GM12878 (cell line): ENCODE measurements around the gene SYNE4. TPM values are rescaled to one million over a fixed set of nuclear protein-coding genes. Genes with fewer than 3 reads are reported as not detected.

Experiments
- ATAC-seq: fragments of 200-7000 bp; cut with Tn5 transposase; 3 replicates; pipeline ENCODE4 v1.9.1; 2020; ENCODE audit warnings: mild to moderate bottlenecking, moderate library complexity
- BruUV-seq: library from RNA; stranded (reverse); fragments of 400-500 nt; replicated peaks from 2 replicates; lab custom pipeline; 2021; lab: Mats Ljungman, UMichigan
- CTCF ChIA-PET: fragments of 300-600 bp; sonication (Branson Sonifier 250); formaldehyde crosslinking; extraction: SDS; loops from one replicate; lab custom pipeline; 2021; ENCODE audit warnings: inconsistent platforms; lab: Yijun Ruan, JAX
- POLR2A ChIA-PET: fragments of 350-600 bp; formaldehyde crosslinking; extraction: SDS; loops from one replicate; lab custom pipeline; 2021; ENCODE audit warnings: inconsistent platforms; lab: Charles Lee
- RAD21 ChIA-PET: fragments of 300-600 bp; sonication (Branson Sonifier 250); formaldehyde crosslinking; loops from one replicate; lab custom pipeline; 2023; ENCODE audit warnings: antibody characterized with exemption; ENCODE audit not compliant: unreplicated experiment; lab: Charles Lee
- SMC1A ChIA-PET: fragments of 300-600 bp; sonication (Branson Sonifier 250); formaldehyde crosslinking; loops from one replicate; lab custom pipeline; 2023; ENCODE audit not compliant: unreplicated experiment, uncharacterized antibody; lab: Charles Lee
- DNase-seq: peaks from one replicate; pipeline ENCODE4 v3.0.0-alpha.2; 2011; ENCODE audit warnings: low read depth, low spot score
- FAIRE-seq: peaks from 3 replicates; lab custom pipeline; 2011; peaks lifted over from hg19 to GRCh38; lab: Jason Lieb, UNC
- H2AFZ ChIP-seq: 2 replicates; pipeline ENCODE4 v1.6.0; 2011; ENCODE audit warnings: low read depth, low read length, control low read depth; ENCODE audit not compliant: control insufficient read depth
- H3K27ac ChIP-seq: 2 replicates; pipeline ENCODE4 v1.5.1; 2011; ENCODE audit warnings: control low read depth; ENCODE audit not compliant: control insufficient read depth, insufficient read depth
- H3K27me3 ChIP-seq, 2 experiments: replicated peaks in 1 of 2; 2 replicates each; pipeline versions ENCODE4 v1.6.0 to v1.6.1; 2011; ENCODE audit warnings: low read length in 1 of 2; ENCODE audit not compliant: control insufficient read depth in 2 of 2, insufficient read depth in 2 of 2
- H3K36me3 ChIP-seq, 2 experiments: 2 replicates each; pipeline ENCODE4 v1.5.1; 2011; ENCODE audit warnings: low read length in 1 of 2; ENCODE audit not compliant: control insufficient read depth in 2 of 2, insufficient read depth in 2 of 2
- H3K4me1 ChIP-seq: 2 replicates; pipeline ENCODE4 v1.6.1; 2011; ENCODE audit warnings: mild to moderate bottlenecking, low read length, moderate library complexity, mixed read lengths; ENCODE audit not compliant: control insufficient read depth, insufficient read depth
- H3K4me2 ChIP-seq: 2 replicates; pipeline ENCODE4 v1.6.0; 2011; ENCODE audit warnings: control low read depth; ENCODE audit not compliant: control insufficient read depth, insufficient read depth
- H3K4me3 ChIP-seq: fragments of 200-600 bp; sonication (generic); 2 replicates; pipeline ENCODE4 v1.5.1; 2016
- H3K79me2 ChIP-seq: 2 replicates; pipeline ENCODE4 v1.6.0; 2011; ENCODE audit warnings: low read length; ENCODE audit not compliant: control insufficient read depth, insufficient read depth
- H3K9ac ChIP-seq: 2 replicates; pipeline ENCODE4 v1.8.0; 2011; ENCODE audit warnings: low read length, control low read depth, mixed read lengths; ENCODE audit not compliant: control insufficient read depth, insufficient read depth
- H3K9me3 ChIP-seq: replicated peaks from 3 replicates; pipeline ENCODE4 v1.5.1; 2011; ENCODE audit warnings: mild to moderate bottlenecking, low read length; ENCODE audit not compliant: control insufficient read depth, insufficient read depth
- H4K20me1 ChIP-seq: 2 replicates; pipeline ENCODE4 v1.6.0; 2011; ENCODE audit not compliant: control insufficient read depth, insufficient read depth
- BCL11A ChIP-seq: IDR thresholded peaks from 2 replicates; pipeline ENCODE4 v1.6.1; 2011; ENCODE audit warnings: low read depth, low read length
- IKZF2 ChIP-seq, 2 experiments: fragments of 450-650 bp; IDR thresholded peaks; 2 replicates each; pipeline ENCODE4 v1.6.1; 2017; ENCODE audit warnings: mild to moderate bottlenecking in 2 of 2, moderate library complexity in 2 of 2
- MTA2 ChIP-seq: fragments of 450-650 bp; IDR thresholded peaks from 2 replicates; pipeline ENCODE4 v1.6.1; 2016; ENCODE audit warnings: low read depth, mild to moderate bottlenecking, moderate library complexity
- TCF7 ChIP-seq: IDR thresholded peaks from 2 replicates; pipeline ENCODE4 v1.6.1; 2014; ENCODE audit warnings: antibody characterized with exemption, borderline replicate concordance
- WGBS: methylation state at CpG from one replicate; pipeline ENCODE4 v1.1.6; 2016; ENCODE audit warnings: low lambda C conversion rate; ENCODE audit not compliant: insufficient replicate concordance, insufficient coverage; ENCODE audit errors: missing lambda C conversion rate; 5-methylcytosine and 5-hydroxymethylcytosine counted together
- in situ Hi-C: fragments of 300-500 bp; cut with MboI; formaldehyde crosslinking; loops from 9 replicates; pipeline ENCODE4 v1.14.3; 2018; ENCODE audit warnings: mixed read lengths
- intact Hi-C: fragments of 100-400 bp; cut with micrococcal nuclease; formaldehyde crosslinking; loops from one replicate; pipeline ENCODE4 v1.14.2; 2022; ENCODE audit not compliant: unreplicated experiment
- polyA plus RNA-seq, 11 experiments: library from polyadenylated mRNA; depleted of rRNA in 4 of 11; unstranded in 6 of 11; stranded (reverse) in 5 of 11; fragments of >200 nt; fragmentation: Nextera tagmentation in 4 of 11; fragmentation: Illumina TruSeq in 1 of 11; extraction: Ambion mirVana in 4 of 11; extraction: Trizol in 1 of 11; gene quantifications; 1 replicate in 1 of 11; 2 replicates in 10 of 11; pipeline versions ENCODE4 v1.2.1 to v1.2.3, GENCODE V29; 2011 to 2016; ENCODE audit warnings: inconsistent platforms in 2 of 11, missing spikeins in 2 of 11, low read depth in 1 of 11
- total RNA-seq, 4 experiments: library from RNA; depleted of rRNA in 3 of 4; stranded (reverse); fragments of >200 nt in 3 of 4; fragmentation: Illumina TruSeq in 1 of 4; extraction: Trizol in 1 of 4; gene quantifications; 2 replicates each; pipeline versions ENCODE4 v1.2.1 to v1.2.3, GENCODE V29; 2013 to 2021
- TF ChIP-seq, protein P1 (sequence below): fragments of 450-650 bp; IDR thresholded peaks from 2 replicates; pipeline ENCODE4 v1.6.1; 2016; ENCODE audit warnings: mild to moderate bottlenecking
- TF ChIP-seq, protein P2 (sequence below): fragments of 450-650 bp; IDR thresholded peaks from 2 replicates; pipeline ENCODE4 v1.6.1; 2017; ENCODE audit warnings: mild to moderate bottlenecking, low read depth, inconsistent platforms; ENCODE audit not compliant: poor library complexity, severe bottlenecking

Gene SYNE4
- total and polyA plus RNA-seq, 10 of the 15 experiments (the other 5 are each of a cell fraction or from before 2014, with no cell fraction given): 0.35 to 1.2 (median 0.71) TPM

DNA sequence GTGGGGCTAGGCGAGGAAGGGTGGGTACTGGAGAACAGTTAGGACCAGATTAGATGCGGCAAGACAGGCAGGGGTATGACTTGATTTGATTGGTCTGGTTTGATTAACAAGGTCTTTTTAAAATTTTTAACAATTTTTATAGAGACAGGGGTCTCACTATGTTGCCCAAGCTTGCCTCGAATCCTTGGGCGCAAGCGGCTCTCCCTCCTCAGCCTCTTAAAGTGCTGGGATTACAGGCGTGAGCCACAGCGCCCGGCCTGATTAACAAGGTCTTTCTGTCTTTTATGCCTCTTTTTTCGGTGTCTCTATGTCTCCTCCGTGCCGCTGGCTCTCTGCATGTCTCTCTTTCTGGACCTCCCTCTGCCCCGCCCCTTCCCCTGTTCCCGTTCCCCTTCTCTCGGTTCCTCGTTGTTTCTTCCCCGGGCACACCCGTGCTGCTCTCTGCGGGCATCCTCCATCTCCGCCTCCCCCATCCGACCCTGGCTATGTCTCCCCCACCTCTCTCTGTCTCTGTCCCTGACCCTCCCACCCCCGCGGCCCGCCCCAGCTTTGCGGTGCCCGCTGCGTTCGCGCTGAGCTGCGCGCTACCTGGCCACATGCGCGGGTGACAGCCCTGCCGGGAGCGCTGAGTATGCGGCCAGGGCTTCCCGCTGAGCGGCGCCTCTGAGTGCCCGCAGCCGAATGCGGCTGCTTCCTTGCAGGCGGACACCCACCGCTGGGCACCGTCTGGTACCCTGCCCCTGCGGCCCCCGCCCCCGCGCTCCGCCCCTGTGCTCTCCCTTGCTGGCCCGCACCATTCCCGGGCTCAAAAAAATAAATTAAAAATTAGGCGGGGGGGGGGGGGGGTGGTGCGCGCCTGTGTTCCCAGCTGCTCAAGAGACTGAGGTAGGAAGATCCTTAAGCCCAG, 21.7 kb downstream of the SYNE4 start:
- H4K20me1 ChIP-seq: no peaks in the 10 kb centered on the region
- peak; percentile 83 for ATAC-seq
- no peaks in the 10 kb centered on the region for H3K4me1 ChIP-seq
- H3K27me3 ChIP-seq: peaks cover 0 to 2% of the 10 kb centered on the region in 2 experiments; a peak in 3 of 4 replicates
- H3K9ac ChIP-seq: no peak overlapping the region; the same call in 1 of the 2 replicates
- FAIRE-seq: no peak
- in situ Hi-C loops: no loop called here
- TF ChIP-seq IKZF2 (IDR thresholded peaks at IDR 0.05): peak in 1 of 2 experiments; percentile 21; a peak in 1 of 4 replicates
- TF ChIP-seq, protein P1, sequence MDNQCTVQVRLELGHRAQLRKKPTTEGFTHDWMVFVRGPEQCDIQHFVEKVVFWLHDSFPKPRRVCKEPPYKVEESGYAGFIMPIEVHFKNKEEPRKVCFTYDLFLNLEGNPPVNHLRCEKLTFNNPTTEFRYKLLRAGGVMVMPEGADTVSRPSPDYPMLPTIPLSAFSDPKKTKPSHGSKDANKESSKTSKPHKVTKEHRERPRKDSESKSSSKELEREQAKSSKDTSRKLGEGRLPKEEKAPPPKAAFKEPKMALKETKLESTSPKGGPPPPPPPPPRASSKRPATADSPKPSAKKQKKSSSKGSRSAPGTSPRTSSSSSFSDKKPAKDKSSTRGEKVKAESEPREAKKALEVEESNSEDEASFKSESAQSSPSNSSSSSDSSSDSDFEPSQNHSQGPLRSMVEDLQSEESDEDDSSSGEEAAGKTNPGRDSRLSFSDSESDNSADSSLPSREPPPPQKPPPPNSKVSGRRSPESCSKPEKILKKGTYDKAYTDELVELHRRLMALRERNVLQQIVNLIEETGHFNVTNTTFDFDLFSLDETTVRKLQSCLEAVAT: no peak
- RAD21 ChIA-PET: no interaction called here
- peak overlapping the region; percentile 62 for H3K4me2 ChIP-seq
- H3K9me3 ChIP-seq: no peaks in the 10 kb centered on the region
- no peak for DNase-seq
- CTCF ChIA-PET: interaction anchor here (1.0 kb wide), 1 partner anchor 38 kb away, joined by 3 read pairs; no protein-coding TSS in a partner anchor
- 20% methylated on average over 32 of the region's 54 CpGs for WGBS
- no TSS peak for BruUV-seq
- H3K36me3 ChIP-seq: no peaks in the 10 kb centered on the region
- no peaks in the 10 kb centered on the region for H3K79me2 ChIP-seq
- SMC1A ChIA-PET: no interaction called here
- POLR2A ChIA-PET: interaction anchor here (0.6 kb wide), 2 partner anchors 14 to 17 kb away, joined by 3 to 4 read pairs; no protein-coding TSS in a partner anchor
- intact Hi-C loops: no loop called here
- H2AFZ ChIP-seq: no peak overlapping the region; the same call in 1 of the 2 replicates
- H3K27ac ChIP-seq: no peak overlapping the region
- H3K4me3 ChIP-seq: peak overlapping the region; percentile 47; the same call in 1 of the 2 replicates

DNA sequence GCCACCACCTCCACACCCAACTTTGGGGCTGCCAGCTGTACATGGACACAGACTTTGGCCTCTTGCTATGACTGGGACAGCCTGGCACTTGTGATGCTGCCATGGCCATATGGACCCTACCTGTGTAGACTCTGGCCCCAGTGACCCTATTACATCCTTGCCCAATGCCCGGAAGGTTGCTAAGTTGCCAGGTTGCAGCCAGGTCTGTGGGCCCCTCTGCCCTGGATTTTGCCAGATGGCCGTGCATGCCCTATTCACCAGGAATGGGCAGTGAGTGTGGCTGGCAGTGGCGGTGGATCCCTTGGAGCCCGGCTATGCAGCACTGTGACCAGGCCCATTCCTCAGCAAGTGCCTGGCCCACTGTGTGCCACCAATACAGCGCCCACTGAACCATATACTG, 22.5 kb downstream of the SYNE4 start:
- Histone ChIP-seq H3K4me2 (no peak overlapping the region), H3K27me3 (peaks cover 0 to 2% of the 10 kb centered on the region in 2 experiments; a peak in 3 of 4 replicates), H4K20me1 (no peaks in the 10 kb centered on the region), H3K4me3 (no peak overlapping the region), H3K9me3 (no peaks in the 10 kb centered on the region), H3K4me1 (no peaks in the 10 kb centered on the region), H3K27ac (no peak overlapping the region), H3K9ac (no peak overlapping the region), H2AFZ (no peak overlapping the region), H3K36me3 (no peaks in the 10 kb centered on the region), H3K79me2 (no peaks in the 10 kb centered on the region)
- WGBS: 60% methylated on average over 5 of the region's 5 CpGs
- RAD21 ChIA-PET: no interaction called here
- ATAC-seq: no peak
- CTCF ChIA-PET: no interaction called here
- DNase-seq: no peak
- TF ChIP-seq BCL11A: no peak
- TF ChIP-seq, protein P2, sequence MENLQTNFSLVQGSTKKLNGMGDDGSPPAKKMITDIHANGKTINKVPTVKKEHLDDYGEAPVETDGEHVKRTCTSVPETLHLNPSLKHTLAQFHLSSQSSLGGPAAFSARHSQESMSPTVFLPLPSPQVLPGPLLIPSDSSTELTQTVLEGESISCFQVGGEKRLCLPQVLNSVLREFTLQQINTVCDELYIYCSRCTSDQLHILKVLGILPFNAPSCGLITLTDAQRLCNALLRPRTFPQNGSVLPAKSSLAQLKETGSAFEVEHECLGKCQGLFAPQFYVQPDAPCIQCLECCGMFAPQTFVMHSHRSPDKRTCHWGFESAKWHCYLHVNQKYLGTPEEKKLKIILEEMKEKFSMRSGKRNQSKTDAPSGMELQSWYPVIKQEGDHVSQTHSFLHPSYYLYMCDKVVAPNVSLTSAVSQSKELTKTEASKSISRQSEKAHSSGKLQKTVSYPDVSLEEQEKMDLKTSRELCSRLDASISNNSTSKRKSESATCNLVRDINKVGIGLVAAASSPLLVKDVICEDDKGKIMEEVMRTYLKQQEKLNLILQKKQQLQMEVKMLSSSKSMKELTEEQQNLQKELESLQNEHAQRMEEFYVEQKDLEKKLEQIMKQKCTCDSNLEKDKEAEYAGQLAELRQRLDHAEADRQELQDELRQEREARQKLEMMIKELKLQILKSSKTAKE: no peak
- TF ChIP-seq MTA2: no peak
- no peak for TF ChIP-seq TCF7
- no peak for FAIRE-seq
- SMC1A ChIA-PET: no interaction called here
- BruUV-seq: no TSS peak
- in situ Hi-C loops (no loop called here), intact Hi-C loops (no loop called here)
- POLR2A ChIA-PET: no interaction called here
